B cell (primary cell): ENCODE measurements around the gene TSPO.

Source experiments
- EZH2 ChIP-seq: IDR thresholded peaks from 2 replicates; pipeline ENCODE4 v1.6.1; 2012; ENCODE audit warnings: borderline replicate concordance, low read depth, mild to moderate bottlenecking, moderate library complexity, low read length; ENCODE audit not compliant: insufficient read depth, poor library complexity, severe bottlenecking
- TF ChIP-seq, protein P1 (sequence below): fragments of 200-600 bp; IDR thresholded peaks from one replicate; pipeline ENCODE4 v1.8.0; 2022; ENCODE audit warnings: antibody characterized with exemption, mild to moderate bottlenecking

DNA sequence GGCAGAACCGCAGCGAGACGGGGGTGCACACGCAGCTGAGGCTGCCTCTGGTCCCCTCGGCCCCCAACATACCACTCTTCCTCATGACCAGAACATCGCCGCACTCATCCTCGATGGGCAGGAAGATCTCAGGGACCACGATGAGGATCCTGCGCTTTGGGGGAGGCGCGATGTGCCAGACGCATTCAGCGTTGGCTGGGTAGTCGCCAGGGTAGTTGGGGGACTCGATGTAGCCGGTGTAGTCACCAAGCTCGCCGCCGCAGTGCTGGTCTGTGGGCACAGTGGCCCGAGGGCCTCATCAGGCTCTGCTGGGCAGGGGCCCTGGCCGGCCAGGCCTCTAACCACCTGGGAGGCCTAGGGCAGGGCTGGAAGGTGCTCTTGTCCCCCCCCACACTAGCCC is 58.6 kb downstream of the TSPO start:
- TF ChIP-seq, protein P1, sequence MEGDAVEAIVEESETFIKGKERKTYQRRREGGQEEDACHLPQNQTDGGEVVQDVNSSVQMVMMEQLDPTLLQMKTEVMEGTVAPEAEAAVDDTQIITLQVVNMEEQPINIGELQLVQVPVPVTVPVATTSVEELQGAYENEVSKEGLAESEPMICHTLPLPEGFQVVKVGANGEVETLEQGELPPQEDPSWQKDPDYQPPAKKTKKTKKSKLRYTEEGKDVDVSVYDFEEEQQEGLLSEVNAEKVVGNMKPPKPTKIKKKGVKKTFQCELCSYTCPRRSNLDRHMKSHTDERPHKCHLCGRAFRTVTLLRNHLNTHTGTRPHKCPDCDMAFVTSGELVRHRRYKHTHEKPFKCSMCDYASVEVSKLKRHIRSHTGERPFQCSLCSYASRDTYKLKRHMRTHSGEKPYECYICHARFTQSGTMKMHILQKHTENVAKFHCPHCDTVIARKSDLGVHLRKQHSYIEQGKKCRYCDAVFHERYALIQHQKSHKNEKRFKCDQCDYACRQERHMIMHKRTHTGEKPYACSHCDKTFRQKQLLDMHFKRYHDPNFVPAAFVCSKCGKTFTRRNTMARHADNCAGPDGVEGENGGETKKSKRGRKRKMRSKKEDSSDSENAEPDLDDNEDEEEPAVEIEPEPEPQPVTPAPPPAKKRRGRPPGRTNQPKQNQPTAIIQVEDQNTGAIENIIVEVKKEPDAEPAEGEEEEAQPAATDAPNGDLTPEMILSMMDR, result no peak
- no peak for TF ChIP-seq EZH2
